GM20431 (cell line): ENCODE measurements around the gene SLC22A31.

Experiments used
- in situ Hi-C: fragments of 300-500 bp; cut with MseI, MboI; formaldehyde crosslinking; loops from one replicate; pipeline ENCODE4 v1.15.0; 2020; ENCODE audit warnings: low sequenced_read_pairs; ENCODE audit not compliant: unreplicated experiment

SLC22A31 gene

GRCh38 chr16:89217388-89218191, 17.3 kb upstream of the SLC22A31 start, which contains the start of gene ZNF778:
Gene ZNF778, plus strand, starts transcription at chr16:89217703. Its CDS starts 3,425 bp downstream, at chr16:89221128.
- in situ Hi-C loops: no loop called here

- in situ Hi-C loops: no loop called here
Measured at GRCh38 chr16:89217138-89217387, 16.7 kb upstream of the SLC22A31 start.

GRCh38 chr16:89216315-89217137, 16.2 kb upstream of the SLC22A31 start:
- in situ Hi-C loops: no loop called here

- in situ Hi-C loops: no loop called here
Measured at GRCh38 chr16:89210904-89211515, 10.7 kb upstream of the SLC22A31 start.

- in situ Hi-C loops: no loop called here
Measured at GRCh38 chr16:89210165-89210903, 10.0 kb upstream of the SLC22A31 start.

- in situ Hi-C loops: no loop called here
Measured at GRCh38 chr16:89209522-89210044, 9.2 kb upstream of the SLC22A31 start.

- in situ Hi-C loops: no loop called here
Measured at GRCh38 chr16:89207993-89208392, 7.7 kb upstream of the SLC22A31 start.

GRCh38 chr16:89202422-89203215, 2.3 kb upstream of the SLC22A31 start:
- in situ Hi-C loops: no loop called here

GRCh38 chr16:89201439-89202377, 1.4 kb upstream of the SLC22A31 start:
- in situ Hi-C loops: no loop called here

- in situ Hi-C loops: no loop called here
Measured at GRCh38 chr16:89200850-89201411, 594 bp upstream of the SLC22A31 start.

GRCh38 chr16:89199241-89200123, 855 bp downstream of the SLC22A31 start:
- in situ Hi-C loops: no loop called here

GRCh38 chr16:89198417-89199240, 1.7 kb downstream of the SLC22A31 start:
- in situ Hi-C loops: no loop called here

- in situ Hi-C loops: no loop called here
Measured at GRCh38 chr16:89197633-89198416, 2.5 kb downstream of the SLC22A31 start.

GRCh38 chr16:89197033-89197632, 3.2 kb downstream of the SLC22A31 start:
- in situ Hi-C loops: no loop called here
